Stimulated activated CD8-positive, alpha-beta memory T cell treated with anti-CD3 and anti-CD28 coated beads, Interleukin-4, amount 100 ng/mL, for 4 hours (primary cell): ENCODE measurements around the gene FMO2.

Source experiments
- DNase-seq, 2 donors: peaks; one replicate each; pipeline ENCODE4 v3.0.0-alpha.2; 2020; ENCODE audit warnings: low read depth in 2 of 2, low spot score in 1 of 2

Gene FMO2

DNA sequence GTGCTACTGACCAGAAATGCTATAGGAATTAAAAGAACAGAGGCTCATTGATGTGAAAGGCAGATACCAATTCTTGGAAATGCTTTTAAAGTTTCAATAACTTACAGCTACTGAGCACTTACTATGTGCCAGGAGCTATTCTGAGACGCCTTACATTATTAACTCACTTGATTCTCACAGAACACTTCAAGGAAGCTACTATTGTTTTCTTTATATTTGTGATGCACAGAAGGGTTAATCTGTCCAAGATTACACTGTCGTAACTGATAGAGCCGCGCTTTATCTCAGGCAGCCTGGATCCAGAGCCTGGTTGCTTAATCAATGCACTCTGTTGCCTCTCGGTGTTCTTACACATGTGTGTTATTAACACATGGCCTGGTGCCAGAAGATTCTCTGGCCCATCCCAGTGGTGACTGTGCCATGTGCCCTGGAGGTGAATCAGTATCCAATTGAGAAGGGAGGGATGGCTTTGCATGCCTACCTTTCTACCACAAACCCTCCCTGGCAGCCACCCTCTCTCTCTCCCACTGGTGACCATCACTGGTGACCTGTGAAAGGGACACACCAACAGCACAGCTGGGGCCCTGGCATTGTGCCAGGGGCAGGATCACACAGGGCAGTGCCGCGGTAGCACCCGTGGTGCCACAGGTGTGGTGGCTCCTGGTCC lies 72.0 kb downstream of the FMO2 start:
- no peak for DNase-seq

GRCh38 chr1:171257607-171258076 lies 72.5 kb downstream of the FMO2 start:
- DNase-seq: no peak

- no peak for DNase-seq
Measured at GRCh38 chr1:171258429-171258828, 73.3 kb downstream of the FMO2 start.

DNA sequence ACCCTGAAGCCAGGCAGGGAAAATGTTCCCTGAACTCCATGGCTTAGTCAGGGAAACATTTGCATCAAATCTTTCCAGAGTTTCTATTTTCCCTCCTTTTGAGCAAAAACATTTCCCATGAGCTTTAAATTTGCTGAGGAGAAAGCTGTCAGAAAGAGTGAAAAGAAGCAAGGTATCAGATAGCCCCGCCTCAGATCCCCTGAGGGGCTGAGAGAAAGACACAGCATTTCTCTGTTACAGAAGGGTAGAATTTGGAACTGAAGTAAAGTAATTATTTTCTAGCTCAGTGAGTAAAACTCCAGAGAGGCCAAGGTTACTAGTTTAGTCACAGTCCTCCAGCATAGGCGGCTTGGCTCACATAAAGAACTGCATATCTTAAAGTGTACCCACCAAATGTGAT lies 73.8 kb downstream of the FMO2 start:
- no peak for DNase-seq
